WTC11 (cell line): ENCODE measurements around the gene ITLN1. TPM values are rescaled to one million over a fixed set of nuclear protein-coding genes. Genes with fewer than 3 reads are reported as not detected.

Source experiments
- ATAC-seq: fragments of 200-7000 bp; cut with Tn5 transposase; 2 replicates; pipeline ENCODE4 v1.10.0; 2021; ENCODE audit warnings: mild to moderate bottlenecking, moderate library complexity
- CTCF ChIA-PET: fragments of 300-600 bp; sonication (Branson Sonifier 250); formaldehyde crosslinking; loops from one replicate; lab custom pipeline; 2021; ENCODE audit warnings: antibody characterized with exemption; lab: Charles Lee
- POLR2A ChIA-PET: fragments of 350-600 bp; sonication (Branson Sonifier 250); formaldehyde crosslinking; loops from one replicate; lab custom pipeline; 2021; ENCODE audit warnings: antibody characterized with exemption; lab: Charles Lee
- DNase-seq: peaks from one replicate; pipeline ENCODE4 v3.0.0; 2021; ENCODE audit warnings: low spot score
- H3K27ac Mint-ChIP-seq: 2 replicates; pipeline ENCODE4 v1.8.0; 2021; ENCODE audit warnings: mixed read lengths
- H3K27me3 Mint-ChIP-seq: 2 replicates; pipeline ENCODE4 v1.8.0; 2021; ENCODE audit warnings: low read depth, mild to moderate bottlenecking, moderate library complexity, mixed read lengths
- H3K36me3 Mint-ChIP-seq: 2 replicates; pipeline ENCODE4 v1.8.0; 2021; ENCODE audit warnings: mixed read lengths
- H3K4me1 Mint-ChIP-seq: 2 replicates; pipeline ENCODE4 v1.8.0; 2022; ENCODE audit warnings: mixed read lengths
- H3K4me3 Mint-ChIP-seq: 2 replicates; pipeline ENCODE4 v1.8.0; 2021; ENCODE audit warnings: mild to moderate bottlenecking, moderate library complexity, mixed read lengths
- H3K9me3 Mint-ChIP-seq: 2 replicates; pipeline ENCODE4 v1.8.0; 2021; ENCODE audit warnings: mixed read lengths
- CTCF ChIP-seq: fragments of 200-600 bp; IDR thresholded peaks from 2 replicates; pipeline ENCODE4 v1.8.0; 2022; ENCODE audit warnings: antibody characterized with exemption
- ERG ChIP-seq: fragments of 250-450 bp; sonication (Bioruptor Pico); IDR thresholded peaks from 2 replicates; pipeline ENCODE4 v1.8.0; 2021; ENCODE audit warnings: mild to moderate bottlenecking
- GRHL2 ChIP-seq: fragments of 250-450 bp; sonication (Bioruptor Pico); IDR thresholded peaks from 2 replicates; pipeline ENCODE4 v1.8.0; 2022; ENCODE audit warnings: mild to moderate bottlenecking, moderate library complexity; ENCODE audit not compliant: insufficient replicate concordance, severe bottlenecking
- JUN ChIP-seq: sonication (generic); formaldehyde crosslinking; IDR thresholded peaks from 2 replicates; pipeline ENCODE4 v1.8.0; 2023; ENCODE audit warnings: mild to moderate bottlenecking, missing genetic modification reagents
- MAX ChIP-seq: sonication (generic); formaldehyde crosslinking; IDR thresholded peaks from 2 replicates; pipeline ENCODE4 v1.8.0; 2022; ENCODE audit warnings: mild to moderate bottlenecking, missing genetic modification reagents
- MLX ChIP-seq: sonication (generic); formaldehyde crosslinking; IDR thresholded peaks from 2 replicates; pipeline ENCODE4 v1.8.1; 2023; ENCODE audit warnings: mild to moderate bottlenecking, missing genetic modification reagents, moderate library complexity
- NR2C2 ChIP-seq: sonication (generic); formaldehyde crosslinking; IDR thresholded peaks from 2 replicates; pipeline ENCODE4 v1.8.0; 2022; ENCODE audit warnings: mild to moderate bottlenecking, missing genetic modification reagents
- NR3C1 ChIP-seq: sonication (generic); formaldehyde crosslinking; conservative IDR thresholded peaks from 2 replicates; pipeline ENCODE4 v1.8.1; 2023; ENCODE audit warnings: low read depth, mild to moderate bottlenecking, missing genetic modification reagents
- TP53 ChIP-seq: sonication (generic); formaldehyde crosslinking; IDR thresholded peaks from 2 replicates; pipeline ENCODE4 v1.8.1; 2023; ENCODE audit warnings: mild to moderate bottlenecking, missing genetic modification reagents
- ZNF263 ChIP-seq: sonication (generic); formaldehyde crosslinking; IDR thresholded peaks from 2 replicates; pipeline ENCODE4 v1.8.1; 2022; ENCODE audit warnings: low read depth, mild to moderate bottlenecking, moderate library complexity, missing genetic modification reagents
- total RNA-seq: library from RNA; stranded (reverse); gene quantifications from 3 replicates; pipeline ENCODE4 v1.2.3, GENCODE V29; 2021

Gene ITLN1
- total RNA-seq, 1 experiment from 2014 or later: not detected

- CTCF ChIA-PET: interaction anchor here (0.7 to 6.3 kb wide), 25 partner anchors 9 to 262 kb away, joined by 3 to 78 read pairs (median 6); partner anchors contain the start of genes F11R, ITLN1, ITLN2 and NECTIN4
- ATAC-seq (no peak), DNase-seq (no peak)
- H3K9me3 Mint-ChIP-seq: no peaks in the 10 kb centered on the region
- no peaks in the 10 kb centered on the region for H3K36me3 Mint-ChIP-seq
- H3K4me1 Mint-ChIP-seq: peaks cover 24% of the 10 kb centered on the region
- POLR2A ChIA-PET: no interaction called here
- H3K27ac Mint-ChIP-seq: no peak overlapping the region
- TF ChIP-seq TP53 (CRISPR knock-in tag) (no peak), NR3C1 (CRISPR knock-in tag) (no peak), NR2C2 (no peak), ERG (CRISPR knock-in tag) (no peak), CTCF (0 out of 2 replicates have a peak, but pooled peaks have one; percentile 28), ZNF263 (CRISPR knock-in tag) (no peak), MAX (CRISPR knock-in tag) (no peak)
- no peak overlapping the region for H3K4me3 Mint-ChIP-seq
- peaks cover 4% of the 10 kb centered on the region; the same call in 1 of the 2 replicates for H3K27me3 Mint-ChIP-seq
Measured at GRCh38 chr1:160834945-160835565, 49.9 kb downstream of the ITLN1 start.

- Mint-ChIP-seq H3K27ac (no peak overlapping the region), H3K4me3 (no peak overlapping the region), H3K36me3 (no peaks in the 10 kb centered on the region), H3K9me3 (no peaks in the 10 kb centered on the region), H3K4me1 (peaks cover 12% of the 10 kb centered on the region), H3K27me3 (peaks cover 11% of the 10 kb centered on the region; the same call in 1 of the 2 replicates)
- peak; percentile 93 for ATAC-seq
- TF ChIP-seq GRHL2 (no peak), JUN (CRISPR knock-in tag) (no peak), MAX (CRISPR knock-in tag) (0 out of 2 replicates have a peak, but pooled peaks have one; percentile 35), CTCF (peak; percentile 76)
- peak; percentile 91 for DNase-seq
- CTCF ChIA-PET: interaction anchor here (0.5 to 3.4 kb wide), 19 partner anchors 9 to 160 kb away, joined by 3 to 20 read pairs (median 4); partner anchors contain the start of gene ITLN2
- POLR2A ChIA-PET: no interaction called here
Measured at GRCh38 chr1:160830321-160831153, 54.4 kb downstream of the ITLN1 start.

GRCh38 chr1:160829766-160830165 lies 55.2 kb downstream of the ITLN1 start:
- ATAC-seq (no peak), DNase-seq (no peak)
- H3K36me3 Mint-ChIP-seq: no peaks in the 10 kb centered on the region
- ChIA-PET CTCF (interaction anchor here (0.6 to 3.4 kb wide), 13 partner anchors 8 to 158 kb away, joined by 3 to 20 read pairs (median 4); partner anchors contain the start of gene ITLN2), POLR2A (no interaction called here)
- H3K27me3 Mint-ChIP-seq: peaks cover 11% of the 10 kb centered on the region; the same call in 1 of the 2 replicates
- no peak overlapping the region for H3K4me3 Mint-ChIP-seq
- no peak for TF ChIP-seq MLX (CRISPR knock-in tag)
- peaks cover 11% of the 10 kb centered on the region for H3K4me1 Mint-ChIP-seq
- H3K27ac Mint-ChIP-seq: no peak overlapping the region
- H3K9me3 Mint-ChIP-seq: no peaks in the 10 kb centered on the region
